Hypothalamus (tissue), 51 donors: ENCODE results near the gene RPS6KA5.
"Not testable (repeated sequence)": the region's sequence is repeated elsewhere in the genome, so short reads cannot be mapped to it uniquely, and the experiment has no call there.

Experiments
- DNase-seq, 51 donors: peaks; one replicate each; lab custom pipeline; 2025; lab: John Stamatoyannopoulos, UW

Gene RPS6KA5

DNA sequence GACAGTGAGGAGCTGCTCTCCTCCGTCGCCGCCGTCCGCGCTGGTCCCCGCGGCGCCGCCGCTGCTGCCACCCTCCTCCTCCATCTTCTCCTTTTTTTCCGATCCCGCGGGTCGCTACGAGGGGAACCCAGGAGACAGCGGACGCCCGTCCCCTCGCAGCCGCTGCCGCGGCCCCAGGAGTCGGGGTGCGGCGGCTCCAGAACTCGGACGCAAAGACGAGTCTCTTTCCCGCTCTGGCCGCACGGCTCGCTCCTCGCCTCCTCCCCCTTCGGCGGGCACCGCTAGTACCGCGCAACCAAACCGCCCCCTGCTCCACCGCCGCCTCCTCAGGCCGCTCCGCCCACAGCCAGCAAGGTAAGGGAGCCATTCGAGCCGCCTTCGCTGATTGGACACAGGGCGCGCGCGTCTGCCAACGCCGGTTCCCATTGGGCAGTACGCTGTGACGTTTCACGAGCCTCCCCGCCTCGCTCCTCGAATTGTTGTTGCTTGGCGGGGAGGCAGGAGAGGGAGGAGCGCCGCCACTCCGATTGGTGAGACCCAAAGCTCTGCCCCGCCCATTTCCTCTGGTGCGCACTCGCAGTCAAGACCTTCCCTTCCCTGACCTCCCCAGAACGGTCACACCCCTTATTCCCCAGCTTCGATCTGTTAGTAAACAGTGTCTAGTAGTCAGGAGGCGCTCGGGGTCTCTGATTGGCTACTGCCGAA, at the start of gene RPS6KA5:
Gene RPS6KA5 (minus strand): TSS at position 291 of the 705 bp plus-strand sequence. CDS start 207 bp downstream, at position 84.
- DNase-seq = peak; percentile 91 to 100 (median 99)

DNA sequence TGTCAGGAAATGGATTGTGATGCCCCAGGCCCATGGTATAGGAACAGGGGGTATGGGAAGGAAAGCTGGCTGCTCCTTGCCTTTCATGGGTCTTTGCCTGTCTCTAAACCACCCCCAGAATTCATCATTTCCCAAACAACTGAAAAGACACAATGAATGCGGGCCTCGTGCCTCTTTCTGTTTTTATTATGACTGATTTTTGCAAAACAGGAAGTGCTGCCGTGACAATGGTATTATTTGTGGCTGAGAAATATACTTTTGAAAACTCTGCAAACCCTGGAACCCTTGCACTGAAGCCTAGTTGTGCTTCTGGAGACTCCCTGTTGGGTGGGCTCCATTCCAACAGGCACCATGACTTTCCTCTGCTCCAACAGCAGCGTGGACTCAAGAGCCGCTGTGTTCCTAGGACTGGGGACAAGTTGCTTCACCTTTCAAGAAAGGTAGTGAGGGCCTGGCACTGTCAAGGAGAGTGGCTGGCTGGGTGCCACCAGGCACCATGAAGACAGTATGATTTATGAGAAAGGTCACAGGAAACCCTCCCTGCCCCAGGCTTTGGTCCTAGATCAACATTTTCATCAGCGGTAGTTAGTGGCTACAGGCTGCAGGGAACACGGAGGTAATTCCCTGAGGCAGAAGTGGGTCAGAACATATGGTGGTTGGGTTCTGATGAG, 48.6 kb upstream of the RPS6KA5 start:
- DNase-seq = no peak

DNA sequence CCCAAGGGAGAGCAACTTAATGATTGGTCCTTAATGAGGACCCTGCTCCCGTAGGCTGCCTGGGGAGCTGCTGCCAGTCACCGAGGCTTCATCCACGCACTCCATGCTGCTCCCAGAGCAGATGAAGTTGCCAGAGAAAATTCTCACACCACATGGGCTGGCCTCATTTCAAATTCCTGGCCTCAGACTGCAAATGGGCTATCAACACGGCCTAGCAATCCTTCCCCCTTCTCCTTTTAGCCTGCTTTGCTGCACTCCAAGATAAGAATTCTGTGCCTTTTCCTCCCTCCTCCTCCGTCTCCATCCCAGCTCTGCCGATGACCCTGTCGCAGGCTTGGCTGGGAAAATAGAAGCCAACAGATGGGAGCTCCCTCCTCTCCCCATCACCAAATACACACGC, 42.7 kb upstream of the RPS6KA5 start:
- DNase-seq = no peak

DNA sequence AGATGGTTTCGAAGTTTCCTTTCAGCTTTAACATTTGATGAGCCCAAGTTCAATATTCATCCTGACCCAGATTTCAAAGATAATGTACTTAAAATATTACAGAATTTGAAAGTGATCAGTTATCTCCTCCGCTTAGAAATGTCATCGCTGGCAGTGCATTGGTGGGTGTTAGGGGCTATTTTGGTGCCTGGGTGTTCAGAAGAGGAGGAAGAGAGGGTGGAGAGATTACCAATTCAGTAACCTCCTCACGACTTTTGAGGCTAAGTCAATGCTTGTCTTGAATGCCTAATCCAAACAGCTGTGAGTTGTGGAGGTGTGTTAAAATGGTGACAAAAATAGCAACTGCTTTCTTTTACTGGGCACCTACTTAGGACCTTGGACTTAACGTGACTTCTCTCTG, 39.7 kb upstream of the RPS6KA5 start:
- DNase-seq = no peak

DNA sequence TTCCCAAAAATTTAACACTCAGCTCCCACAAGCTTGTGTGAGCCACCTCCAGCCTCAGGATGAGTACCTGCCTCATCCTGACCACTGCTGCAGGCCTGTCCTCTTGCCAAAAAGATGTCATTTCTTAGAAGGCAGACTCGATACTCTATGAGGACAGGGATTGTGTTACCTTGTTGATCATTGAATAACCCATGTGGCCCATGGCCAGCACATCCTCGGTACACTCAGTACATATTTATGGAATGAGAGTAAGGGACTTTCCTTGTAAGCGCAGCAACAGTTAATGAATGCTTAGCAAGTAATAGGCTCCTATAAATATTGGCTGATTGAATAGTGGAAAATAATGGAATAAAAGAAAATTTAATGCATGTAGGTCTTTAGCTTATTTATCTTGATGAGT, 38.1 kb upstream of the RPS6KA5 start:
- no peak for DNase-seq

DNA sequence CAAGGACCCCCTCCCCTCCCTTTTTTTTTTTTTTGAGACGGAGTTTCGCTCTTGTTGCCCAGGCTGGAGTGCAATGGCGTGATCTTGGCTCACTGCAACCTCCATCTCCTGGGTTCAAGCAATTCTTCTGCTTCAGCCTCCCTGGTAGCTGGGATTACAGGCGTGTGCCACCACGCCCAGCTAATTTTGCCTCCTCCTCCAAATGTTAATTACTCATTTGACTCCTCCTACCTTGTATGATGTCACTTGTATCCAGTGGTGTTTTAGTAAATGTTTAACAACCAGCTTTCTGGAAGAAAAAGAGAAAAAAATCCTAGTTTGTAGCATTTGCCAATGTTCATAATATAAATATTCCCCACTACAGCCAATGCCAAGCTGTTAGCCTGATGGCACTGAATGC, 37.2 kb upstream of the RPS6KA5 start:
- not testable (repeated sequence) for DNase-seq

DNA sequence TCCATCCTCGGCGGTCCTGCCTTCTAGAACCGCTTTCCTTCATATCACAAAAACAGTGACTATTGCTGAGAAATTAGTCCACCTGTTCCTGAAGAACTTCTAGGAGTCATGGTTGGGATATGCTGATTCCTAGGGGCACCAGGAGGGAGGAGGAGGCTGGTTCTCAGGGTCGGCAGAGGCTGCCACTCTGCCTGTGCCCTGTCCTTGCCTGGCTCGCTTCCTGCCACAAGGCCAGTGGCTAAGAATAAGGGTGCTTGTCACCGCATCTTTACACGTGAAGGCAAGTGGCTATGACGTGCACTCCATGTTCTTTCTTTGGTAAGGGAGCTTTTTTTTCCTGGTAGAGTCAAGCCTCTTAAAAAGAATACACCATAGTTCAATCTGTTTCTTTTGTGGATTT, 34.7 kb upstream of the RPS6KA5 start:
- no peak for DNase-seq

DNA sequence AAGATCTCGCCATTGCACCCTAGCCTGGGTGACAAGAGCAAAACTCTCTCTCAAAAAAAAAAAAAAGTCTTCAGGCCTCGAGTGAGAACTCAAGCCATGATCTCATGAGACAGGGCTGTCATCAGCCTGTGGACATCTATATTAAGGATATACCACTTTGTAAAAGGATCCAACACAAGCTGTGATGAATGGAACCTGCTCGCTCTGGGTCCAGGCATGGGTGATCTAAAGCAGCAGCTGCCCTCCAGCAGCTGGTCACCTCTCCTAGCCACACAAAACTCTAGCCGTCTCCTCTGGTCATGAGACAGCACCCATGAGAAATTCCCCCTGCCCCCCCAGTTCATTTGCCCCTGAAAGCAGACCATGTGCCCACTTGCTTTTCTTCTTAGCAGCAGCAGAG, 34.3 kb upstream of the RPS6KA5 start:
- no peak for DNase-seq

DNA sequence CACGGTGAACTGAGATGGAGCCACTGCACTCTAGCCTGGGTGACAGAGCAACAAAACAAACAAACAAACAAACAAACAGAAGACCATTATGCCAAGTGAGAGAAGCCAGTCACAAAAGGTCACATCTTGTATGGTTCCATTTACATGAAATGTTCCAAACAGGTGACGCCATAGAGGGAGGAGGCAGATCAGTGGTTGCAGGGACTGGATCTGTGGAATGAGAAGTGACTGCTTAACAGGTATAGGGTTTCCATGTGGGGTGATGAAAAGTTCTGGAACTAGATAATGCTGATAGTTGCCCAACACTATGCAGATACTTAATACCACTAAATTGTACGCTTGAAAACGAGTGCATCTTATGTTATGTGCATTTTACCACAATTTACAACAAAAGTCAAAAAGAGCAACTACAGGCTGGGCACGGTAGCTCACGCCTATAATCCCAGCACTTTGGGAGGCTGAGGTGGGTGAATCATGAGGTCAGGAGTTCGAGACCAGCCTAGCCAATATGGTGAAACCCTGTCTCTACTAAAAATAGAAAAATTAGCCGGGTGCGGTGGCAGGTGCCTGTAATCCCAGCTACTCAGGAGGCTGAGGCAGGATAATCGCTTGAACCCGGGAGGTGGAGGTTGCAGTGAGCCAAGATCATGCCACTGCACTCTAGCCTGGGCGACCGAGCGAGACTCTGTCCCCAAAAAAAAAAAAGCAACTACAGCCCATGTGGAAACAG, 33.5 kb upstream of the RPS6KA5 start:
- not testable (repeated sequence) for DNase-seq

DNA sequence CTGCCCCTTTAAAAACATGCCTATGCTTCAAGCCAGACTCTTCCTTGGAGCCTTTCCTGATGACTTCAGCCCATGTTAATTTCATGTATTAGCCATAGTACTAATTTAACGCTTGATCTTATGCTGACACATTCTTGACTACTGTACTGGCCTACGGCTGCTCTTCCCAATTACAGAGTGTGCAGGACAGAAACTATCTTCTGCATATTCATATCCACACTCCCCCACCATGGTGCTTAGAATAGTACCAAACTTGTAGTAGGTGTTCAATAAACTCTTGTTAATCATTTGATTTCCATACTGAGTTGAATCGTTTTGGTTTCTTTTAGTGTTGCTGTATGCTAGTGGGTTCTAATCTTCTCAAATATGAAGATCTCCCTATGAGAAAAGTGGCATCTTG, 31.6 kb upstream of the RPS6KA5 start:
- no peak for DNase-seq

DNA sequence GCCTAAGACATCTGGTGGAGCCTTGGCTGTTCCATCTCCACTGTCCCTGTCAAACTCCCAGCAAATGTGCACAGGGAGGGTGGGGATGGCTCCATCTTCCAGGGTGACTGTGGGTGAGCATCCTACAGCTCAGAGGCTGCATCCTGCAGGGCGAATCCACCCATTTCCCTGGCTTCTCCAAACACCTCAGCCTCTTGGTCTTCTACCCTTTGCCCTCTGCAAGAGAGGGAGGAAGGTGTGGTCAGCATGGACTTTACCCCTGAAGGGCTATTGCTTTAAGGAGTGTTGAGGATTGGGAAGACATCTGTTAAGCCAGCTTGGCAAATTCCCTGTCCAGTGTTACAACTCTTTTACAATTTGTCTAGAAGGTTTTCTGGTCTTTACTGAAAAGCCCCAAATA, 30.3 kb upstream of the RPS6KA5 start:
- DNase-seq = no peak

DNA sequence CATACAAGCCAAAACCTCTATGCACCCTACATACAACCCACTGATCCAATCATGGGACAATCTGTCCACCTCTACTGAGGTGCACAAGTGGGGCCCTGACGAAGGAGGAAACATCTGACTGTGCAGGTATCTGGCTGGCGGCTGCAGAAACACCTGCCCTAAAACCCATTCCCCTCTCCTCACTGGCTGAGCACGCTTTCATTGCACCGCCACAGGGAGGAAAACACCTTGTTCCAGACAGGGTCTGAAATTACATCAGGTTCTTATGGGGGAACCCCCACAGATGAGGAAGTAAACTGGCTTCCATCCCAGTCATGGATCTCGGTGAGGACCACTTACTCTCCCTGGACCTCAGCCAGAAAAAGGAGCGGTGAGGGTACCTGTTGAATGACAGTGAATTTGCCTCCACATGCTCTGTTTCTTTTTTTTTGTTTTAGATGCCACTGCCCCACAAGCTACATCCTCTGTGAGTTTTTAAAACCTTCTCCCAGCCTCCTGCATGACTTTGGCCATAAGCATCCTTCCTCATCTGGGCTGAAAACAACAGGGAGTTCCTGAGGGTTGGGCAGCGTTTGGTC, 29.6 kb upstream of the RPS6KA5 start:
- no peak for DNase-seq

DNA sequence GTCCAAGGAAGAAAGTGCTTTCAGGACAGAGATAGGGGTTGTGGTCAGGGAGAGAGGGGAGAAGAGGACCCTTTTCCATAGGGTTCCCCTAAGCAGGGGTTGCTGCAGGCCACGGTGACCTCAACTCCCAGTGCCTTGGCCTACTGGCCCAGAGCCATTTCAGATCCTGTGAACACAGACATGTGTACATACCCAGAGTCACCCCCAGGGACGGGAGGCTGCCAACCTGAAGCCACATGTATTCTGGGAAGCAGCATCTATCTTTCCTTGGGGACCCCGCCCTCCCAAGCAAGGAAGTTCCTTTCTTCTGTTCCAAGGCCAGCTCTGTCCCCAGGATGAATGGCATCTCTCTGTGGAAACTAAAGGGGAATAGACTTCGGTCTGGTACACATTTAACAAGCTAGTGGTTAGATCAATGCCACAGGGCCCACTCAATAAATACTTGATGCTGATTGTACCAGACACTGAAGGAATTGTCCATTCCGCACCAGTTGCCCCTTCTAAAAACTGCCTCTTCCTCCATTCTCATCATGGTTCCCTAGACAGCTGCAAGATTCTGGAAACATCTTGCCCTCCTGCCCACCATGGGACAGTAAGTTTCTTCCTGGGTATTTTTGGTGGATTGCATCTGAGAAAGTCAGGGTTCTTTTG, 28.3 kb upstream of the RPS6KA5 start:
- no peak for DNase-seq

DNA sequence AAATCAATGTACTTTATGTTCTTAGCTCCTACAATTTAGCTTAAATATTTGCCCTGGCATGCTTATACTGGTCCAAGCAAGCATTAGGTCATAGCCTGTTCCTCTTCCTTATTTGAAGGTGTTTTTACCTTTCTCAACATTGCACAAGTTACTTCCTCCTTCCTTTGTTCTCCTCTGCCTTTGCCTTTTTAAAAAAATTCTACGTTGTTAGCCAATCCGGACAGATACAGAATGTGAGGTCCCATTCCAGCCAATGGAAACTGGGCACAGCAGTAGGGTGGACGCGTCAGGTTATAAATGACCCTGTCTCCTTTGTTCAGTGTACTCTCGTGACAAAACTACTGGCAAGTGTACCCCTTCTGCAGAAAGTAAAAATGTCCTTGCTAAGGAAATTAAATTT, 27.0 kb upstream of the RPS6KA5 start:
- DNase-seq = not testable (repeated sequence)

DNA sequence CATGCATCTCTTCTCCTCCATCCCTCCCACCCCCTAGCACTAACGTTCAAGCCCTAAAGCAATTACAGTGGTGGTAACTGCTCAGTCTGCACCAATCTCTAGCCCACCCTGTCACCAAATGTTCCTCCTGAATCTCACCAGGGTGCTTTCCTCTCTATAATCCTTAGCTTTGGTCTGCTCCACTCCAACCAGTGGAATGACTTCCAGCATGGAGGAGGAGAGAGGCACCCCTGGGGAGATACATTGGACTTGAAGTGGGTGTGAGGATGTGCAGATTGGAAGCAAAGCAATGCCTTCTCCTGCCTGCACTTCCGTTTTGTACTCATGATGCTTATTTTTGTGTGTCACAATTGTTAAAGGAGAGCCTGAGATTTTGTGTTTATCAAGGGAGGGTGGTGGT, 24.1 kb upstream of the RPS6KA5 start:
- DNase-seq = no peak

DNA sequence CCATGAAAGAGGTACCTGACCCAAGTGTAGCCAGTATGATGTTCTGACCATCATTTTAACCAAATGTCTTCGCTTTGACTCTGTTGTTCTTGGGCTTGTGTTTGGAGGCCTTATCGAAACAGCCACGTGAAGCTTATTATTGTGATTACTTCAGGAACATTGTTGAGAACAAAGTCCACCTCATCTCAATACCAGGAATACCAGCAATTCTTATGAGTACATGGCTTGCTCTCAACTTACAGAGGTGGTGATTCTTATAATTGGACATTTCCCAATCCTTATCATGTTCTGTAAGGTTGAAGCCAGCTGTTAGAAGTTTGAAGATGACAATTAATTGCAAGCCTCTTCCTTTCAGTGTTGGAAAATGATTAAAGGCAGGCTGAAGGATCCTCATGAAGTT, 21.8 kb upstream of the RPS6KA5 start:
- no peak for DNase-seq

DNA sequence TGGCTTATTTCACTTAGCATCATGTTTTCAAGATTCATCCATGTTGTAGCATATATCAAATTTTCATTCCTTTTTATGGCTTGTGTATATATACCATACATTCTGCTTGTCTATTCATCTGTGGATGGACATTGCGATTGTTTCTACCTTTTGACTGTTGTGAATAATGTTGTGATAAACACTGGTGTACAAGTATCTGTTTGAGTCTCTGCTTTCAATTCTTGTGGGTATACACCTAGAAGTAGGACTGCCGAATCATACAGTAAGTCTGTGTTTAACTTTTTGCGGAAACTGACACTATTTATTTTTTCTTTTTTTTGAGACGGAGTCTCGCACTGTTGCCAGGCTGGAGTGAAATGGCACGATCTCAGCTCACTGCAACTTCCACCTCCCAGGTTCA, 19.6 kb upstream of the RPS6KA5 start:
- no peak for DNase-seq

DNA sequence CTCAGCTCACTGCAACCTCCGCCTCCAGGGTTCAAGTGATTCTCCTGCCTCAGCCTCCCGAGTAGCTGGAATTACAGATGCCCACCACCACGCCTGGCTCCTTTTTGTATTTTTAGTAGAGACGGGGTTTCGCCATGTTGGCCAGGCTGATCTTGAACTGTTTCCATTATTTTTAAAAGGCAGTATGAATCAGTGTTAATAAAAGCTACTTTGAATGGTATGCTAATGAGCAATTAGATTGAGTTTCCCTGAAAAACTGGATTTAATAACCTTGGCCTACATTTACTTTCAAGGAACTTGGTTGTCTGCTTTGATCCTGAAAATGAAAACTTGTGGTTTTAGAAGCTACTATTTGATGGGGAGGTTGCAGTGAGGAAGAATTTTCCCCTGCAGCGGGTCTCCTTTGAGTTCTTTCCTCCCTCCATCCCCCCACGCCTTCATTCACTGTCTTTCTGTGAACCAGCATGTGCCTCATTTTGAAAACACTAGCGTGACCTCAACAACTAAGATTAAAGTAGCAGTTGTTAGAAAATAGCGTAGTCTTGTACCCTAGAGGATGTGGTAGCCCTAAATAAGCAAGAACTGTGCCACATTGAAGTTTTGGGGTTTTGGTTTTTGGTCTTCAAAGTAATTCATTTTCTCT, 17.8 kb upstream of the RPS6KA5 start:
- no peak for DNase-seq

DNA sequence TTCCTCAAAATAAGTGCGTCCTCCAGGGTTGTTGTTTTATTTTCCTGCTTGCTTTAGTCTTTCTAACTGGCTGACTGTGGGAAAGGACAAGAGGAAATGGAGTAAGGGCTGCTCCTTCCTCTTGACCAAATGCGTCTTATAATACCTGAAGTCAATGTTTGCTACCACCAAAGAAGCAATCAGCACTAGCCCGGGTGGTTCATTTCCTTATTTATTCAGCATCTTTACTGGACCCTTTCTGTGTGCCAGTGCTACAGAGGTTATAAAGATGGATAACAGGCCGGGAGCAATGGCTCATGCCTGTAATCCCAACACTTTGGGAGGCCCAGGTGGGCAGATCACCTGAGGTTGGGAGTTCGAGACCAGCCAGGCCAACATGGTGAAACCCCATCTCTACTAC, 15.1 kb upstream of the RPS6KA5 start:
- DNase-seq = no peak

DNA sequence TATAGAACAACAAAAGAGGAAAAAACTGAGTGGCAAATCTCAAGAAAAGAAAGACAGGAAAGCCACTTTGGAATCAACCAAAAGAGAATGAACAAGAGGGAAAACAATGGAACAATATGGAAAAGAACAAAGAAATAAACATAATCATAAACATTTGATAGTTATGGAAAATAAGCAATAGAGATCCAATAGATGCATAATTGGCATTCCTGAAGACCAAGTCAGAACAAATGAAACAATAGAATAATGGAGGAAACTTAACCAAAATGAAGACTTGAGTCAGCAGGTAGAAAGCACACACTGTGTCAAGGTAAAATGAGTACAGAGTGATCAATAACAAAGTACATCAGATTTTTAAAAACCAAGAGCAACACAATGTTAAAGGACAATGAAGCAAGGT, 10.1 kb upstream of the RPS6KA5 start:
- no peak for DNase-seq

DNA sequence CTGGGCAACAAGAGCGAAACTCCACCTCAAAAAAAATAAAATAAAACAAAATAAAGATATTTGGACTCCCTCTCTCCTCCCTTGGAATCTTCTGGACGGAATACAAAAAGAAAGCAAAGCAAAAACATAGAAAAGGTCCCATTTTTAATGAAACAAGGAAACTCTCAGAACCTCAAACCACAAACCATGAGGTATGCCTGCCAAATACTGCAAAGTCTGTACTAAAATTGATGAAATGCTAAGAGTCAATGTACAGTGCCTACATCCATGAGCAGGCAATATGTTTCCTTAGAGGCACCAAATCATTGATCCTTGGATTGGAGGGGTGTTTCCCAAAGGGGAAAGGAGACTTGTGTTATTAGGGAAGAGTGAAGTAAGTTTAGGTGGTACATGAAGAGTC, 8.2 kb upstream of the RPS6KA5 start:
- DNase-seq = no peak
